SU-DHL-6 (cell line): Measurements from ENCODE around the gene SP140L.

ENCODE experiments used
- CTCF ChIP-seq: fragments of 200-600 bp; sonication (generic); IDR thresholded peaks from one replicate; pipeline ENCODE4 v1.5.1; 2017; ENCODE audit warnings: antibody characterized with exemption, mild to moderate bottlenecking, low read length, moderate library complexity; ENCODE audit not compliant: insufficient read depth, poor library complexity, severe bottlenecking
- EZH2phosphoT487 ChIP-seq: fragments of 200-600 bp; sonication (generic), shearing (Covaris generic); conservative IDR thresholded peaks from 2 replicates; pipeline ENCODE4 v1.6.1; 2018; ENCODE audit warnings: mild to moderate bottlenecking, antibody characterized with exemption, low read length, moderate library complexity, mixed read lengths

GRCh38 chr2:230322561-230323384 lies 4.2 kb upstream of the SP140L start:
- TF ChIP-seq CTCF (peak; percentile 86), EZH2phosphoT487 (no peak)
